ENCODE results near the gene PRKCA.
"Not testable (repeated sequence)": the region's sequence is repeated elsewhere in the genome, so short reads cannot be mapped to it uniquely, and the experiment has no call there.

PRKCA gene

DNA sequence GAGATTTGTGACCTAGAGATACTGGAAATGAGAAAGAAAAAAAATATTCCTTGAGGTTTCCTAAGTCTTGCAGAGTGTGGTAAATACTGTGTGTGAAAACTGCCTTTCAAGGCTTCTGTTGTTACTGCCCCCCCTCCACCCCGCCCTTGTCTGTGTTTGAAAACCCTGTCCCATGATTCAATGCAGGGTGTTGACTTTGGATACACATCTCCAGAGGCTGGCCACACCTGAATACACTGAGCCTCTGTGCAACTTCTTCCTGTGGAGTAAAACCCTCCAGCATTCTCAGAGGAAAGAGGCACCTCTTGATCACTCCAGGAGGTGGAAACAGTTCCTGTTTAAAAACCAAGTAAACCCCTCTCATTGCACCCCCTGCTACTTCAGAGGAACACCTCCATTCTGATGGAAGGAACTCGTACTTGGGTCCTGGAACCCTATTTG, 409.5 kb downstream of the PRKCA start:
- no peaks in the 10 kb centered on the region for H3K27me3 Mint-ChIP-seq
- H3K4me1 Mint-ChIP-seq (ENCODE audit: low read depth): peaks cover 67% of the 10 kb centered on the region
- no peak overlapping the region for H3K4me3 Mint-ChIP-seq
- no peaks in the 10 kb centered on the region for H3K9me3 Mint-ChIP-seq
- H3K27ac Mint-ChIP-seq: peak overlapping the region; percentile 69
- DNase-seq: no peak
- peaks cover 65% of the 10 kb centered on the region for H3K36me3 Mint-ChIP-seq (ENCODE audit: low read depth)

DNA sequence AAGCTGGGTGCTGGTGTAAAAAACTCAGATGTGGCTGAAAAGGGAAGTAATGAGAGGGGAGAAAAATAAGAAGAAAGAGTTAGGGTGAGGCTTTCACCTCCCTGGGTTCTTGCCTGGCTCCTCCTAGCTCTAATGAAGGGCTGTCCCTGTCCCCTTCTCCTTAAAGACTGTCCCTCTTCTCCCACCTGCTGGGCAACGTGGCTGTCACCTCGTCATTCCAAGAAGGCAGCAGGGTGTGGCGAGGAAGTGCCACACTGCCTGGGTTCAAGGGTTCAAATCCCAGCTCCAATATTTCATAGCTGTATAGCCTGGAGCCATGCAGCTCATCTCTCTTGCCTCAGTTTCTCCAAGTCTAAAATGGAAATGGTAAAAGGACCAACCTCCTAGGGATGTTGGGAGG, 410.0 kb downstream of the PRKCA start:
- Mint-ChIP-seq H3K36me3 (ENCODE audit: low read depth) (peaks cover 67% of the 10 kb centered on the region), H3K4me1 (ENCODE audit: low read depth) (peaks cover 65% of the 10 kb centered on the region), H3K4me3 (no peak overlapping the region), H3K9me3 (no peaks in the 10 kb centered on the region), H3K27me3 (no peaks in the 10 kb centered on the region), H3K27ac (no peak overlapping the region)
- no peak for DNase-seq

DNA sequence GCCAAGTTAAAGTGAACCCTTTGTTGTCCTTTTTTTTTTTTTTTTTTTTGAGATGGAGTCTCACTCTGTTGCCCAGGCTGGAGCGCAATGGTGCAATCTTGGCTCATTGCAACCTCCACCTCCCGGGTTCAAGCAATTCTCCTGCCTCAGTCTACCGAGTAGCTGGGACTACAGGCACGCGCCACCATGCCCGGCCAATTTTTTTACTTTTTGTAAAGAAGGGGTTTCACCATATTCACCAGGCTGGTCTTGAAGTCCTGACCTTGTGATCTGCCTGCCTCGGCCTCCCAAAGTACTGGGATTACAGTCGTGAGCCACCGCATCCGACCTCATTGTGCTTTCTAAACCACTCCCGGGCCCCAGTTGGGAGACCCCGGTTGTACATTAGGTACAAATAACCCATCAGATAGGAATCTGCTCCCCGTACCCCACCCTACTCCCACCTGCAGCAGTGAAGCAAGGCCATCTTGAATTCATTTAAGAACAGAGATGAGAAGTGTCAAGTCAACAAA, 410.7 kb downstream of the PRKCA start:
- not testable (repeated sequence) for H3K4me3 Mint-ChIP-seq, DNase-seq, H3K9me3 Mint-ChIP-seq, H3K27me3 Mint-ChIP-seq
- peak overlapping the region; percentile 79 for H3K27ac Mint-ChIP-seq
- peaks cover 71% of the 10 kb centered on the region for H3K36me3 Mint-ChIP-seq (ENCODE audit: low read depth)
- peaks cover 65% of the 10 kb centered on the region for H3K4me1 Mint-ChIP-seq (ENCODE audit: low read depth)

DNA sequence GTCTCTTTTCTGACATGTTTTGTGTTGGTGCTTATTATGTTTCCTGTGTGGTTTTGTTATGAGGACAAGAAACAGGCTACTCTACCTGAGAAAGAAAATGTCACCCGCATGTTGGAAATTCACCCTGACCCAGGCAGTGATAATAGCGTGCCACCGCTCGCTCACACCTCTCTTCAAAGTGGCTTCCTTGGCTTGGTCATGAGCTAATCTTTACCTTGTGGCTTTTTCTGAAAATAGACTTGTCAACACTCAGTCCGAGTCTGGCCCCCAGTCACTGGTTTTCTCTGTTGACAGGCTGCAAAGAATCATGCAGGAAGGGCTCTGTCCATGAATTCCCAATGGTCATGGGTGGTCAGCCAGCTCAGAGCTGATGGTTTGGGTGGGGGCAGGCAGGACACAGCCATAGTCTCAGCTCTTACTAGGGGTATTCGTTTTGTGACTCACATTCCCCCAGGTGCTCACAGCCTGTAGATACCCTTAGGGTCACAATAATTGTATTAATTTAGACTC, 411.2 kb downstream of the PRKCA start:
- Mint-ChIP-seq H3K36me3 (ENCODE audit: low read depth) (peaks cover 74% of the 10 kb centered on the region), H3K4me1 (ENCODE audit: low read depth) (peaks cover 63% of the 10 kb centered on the region), H3K4me3 (no peak overlapping the region), H3K9me3 (no peaks in the 10 kb centered on the region), H3K27me3 (no peaks in the 10 kb centered on the region), H3K27ac (peak overlapping the region; percentile 79)
- DNase-seq: peak; percentile 50

DNA sequence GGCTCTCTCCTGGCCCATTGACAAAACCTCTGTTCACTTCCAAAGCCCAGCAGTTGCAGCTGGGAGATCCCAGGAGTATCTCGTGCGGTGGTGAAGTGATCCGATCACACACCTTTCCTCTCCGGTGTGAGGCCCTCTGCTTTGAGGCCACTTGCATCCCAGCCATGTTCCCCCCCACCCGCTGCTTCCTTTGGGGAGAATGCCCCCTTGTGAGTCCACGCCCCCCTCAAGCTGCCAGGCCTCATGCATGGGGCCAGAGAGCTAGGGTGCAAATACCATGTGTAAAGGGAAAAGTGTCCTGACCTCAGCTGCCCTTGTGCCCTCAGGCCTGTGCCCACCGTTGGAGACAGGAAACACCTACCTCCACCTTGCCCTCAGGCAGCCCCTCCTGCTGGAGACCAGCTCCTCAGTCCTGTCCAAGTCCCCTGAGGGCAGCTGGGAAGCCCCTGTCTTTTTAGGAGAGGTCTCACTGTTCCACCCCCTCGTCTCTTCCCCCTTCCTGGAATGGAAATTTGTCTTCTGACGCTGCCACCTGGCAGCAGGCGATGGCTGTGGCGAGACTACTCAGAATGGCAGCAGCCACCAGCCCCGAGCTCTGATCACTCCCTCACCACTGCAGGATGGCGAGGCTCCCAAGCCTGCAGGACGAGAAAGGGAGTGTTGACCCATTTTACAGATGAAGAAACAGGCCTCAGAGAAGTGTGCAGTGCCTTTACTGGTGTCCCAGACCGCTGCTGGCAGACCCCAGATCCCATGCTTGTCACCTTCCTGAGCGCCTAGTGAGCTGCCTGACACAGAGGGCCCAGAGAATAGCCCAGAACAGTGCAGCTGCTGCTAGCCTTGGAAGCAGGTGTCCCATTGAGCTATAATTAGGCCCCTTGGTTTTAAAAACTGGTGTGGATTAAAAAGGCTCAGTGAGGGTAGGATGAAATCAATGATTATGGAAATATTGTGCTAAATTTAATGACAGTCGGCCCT, 411.9 kb downstream of the PRKCA start:
- peaks cover 79% of the 10 kb centered on the region for H3K36me3 Mint-ChIP-seq (ENCODE audit: low read depth)
- H3K9me3 Mint-ChIP-seq: no peaks in the 10 kb centered on the region
- H3K4me1 Mint-ChIP-seq (ENCODE audit: low read depth): peaks cover 59% of the 10 kb centered on the region
- peak overlapping the region; percentile 79 for H3K27ac Mint-ChIP-seq
- no peak overlapping the region for H3K4me3 Mint-ChIP-seq
- H3K27me3 Mint-ChIP-seq: no peaks in the 10 kb centered on the region
- DNase-seq: no peak

DNA sequence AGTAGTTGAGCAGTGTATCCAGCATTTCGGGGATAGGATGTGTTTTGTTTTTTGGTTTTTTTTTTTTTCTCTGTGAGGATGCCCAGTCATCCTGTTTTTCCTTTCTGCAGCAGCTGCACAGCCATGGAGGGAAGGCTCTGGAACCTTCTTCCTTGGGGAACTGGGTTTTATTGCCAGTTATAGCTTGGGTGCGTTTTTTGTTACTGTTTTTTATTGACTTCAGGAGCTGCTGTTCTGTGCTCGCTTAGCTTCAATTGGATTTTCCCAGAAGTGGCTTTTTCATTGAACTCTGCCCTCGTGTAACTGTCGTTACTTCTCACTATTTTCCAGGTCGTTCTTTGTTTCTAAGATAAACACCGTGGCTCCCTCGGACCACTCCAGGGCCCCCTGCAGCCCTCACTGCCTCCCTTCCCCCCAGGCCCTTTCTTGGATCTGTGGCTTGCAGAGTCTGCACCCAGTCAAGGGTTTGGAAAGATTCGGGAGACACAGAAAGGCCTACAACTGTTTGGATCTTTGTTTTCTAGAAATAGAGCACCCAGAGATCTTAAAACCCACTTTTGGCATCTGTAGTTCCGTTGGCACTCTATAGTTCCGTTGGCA, 412.8 kb downstream of the PRKCA start:
- peak overlapping the region; percentile 79 for H3K27ac Mint-ChIP-seq
- no peaks in the 10 kb centered on the region for H3K9me3 Mint-ChIP-seq
- no peak overlapping the region for H3K4me3 Mint-ChIP-seq
- no peak for DNase-seq
- H3K36me3 Mint-ChIP-seq (ENCODE audit: low read depth): peaks cover 76% of the 10 kb centered on the region
- H3K4me1 Mint-ChIP-seq (ENCODE audit: low read depth): peaks cover 51% of the 10 kb centered on the region
- no peaks in the 10 kb centered on the region for H3K27me3 Mint-ChIP-seq

DNA sequence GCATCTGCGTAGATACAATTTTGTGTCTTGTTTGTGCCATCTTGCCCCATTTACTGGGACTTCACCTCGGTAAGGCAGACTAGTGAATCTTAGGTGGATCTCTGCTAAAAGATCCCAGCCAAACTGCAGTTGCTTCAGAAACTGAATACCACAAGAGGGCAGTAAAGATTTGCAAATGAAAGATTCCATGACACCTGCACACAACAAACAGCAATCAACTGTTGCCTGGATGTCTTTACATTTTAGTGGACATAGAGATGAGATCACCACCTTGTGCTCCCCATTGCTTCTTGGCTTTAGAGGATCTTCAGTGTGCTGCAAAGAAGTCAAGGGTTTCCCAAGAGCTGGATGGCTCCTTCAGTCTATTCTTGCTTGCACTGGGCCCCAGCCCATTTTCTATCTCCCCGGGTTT, 413.3 kb downstream of the PRKCA start:
- H3K36me3 Mint-ChIP-seq (ENCODE audit: low read depth): peaks cover 75% of the 10 kb centered on the region
- H3K27me3 Mint-ChIP-seq: no peaks in the 10 kb centered on the region
- peak overlapping the region; percentile 26 for H3K27ac Mint-ChIP-seq
- no peak overlapping the region for H3K4me3 Mint-ChIP-seq
- no peaks in the 10 kb centered on the region for H3K9me3 Mint-ChIP-seq
- H3K4me1 Mint-ChIP-seq (ENCODE audit: low read depth): peaks cover 48% of the 10 kb centered on the region
- no peak for DNase-seq

DNA sequence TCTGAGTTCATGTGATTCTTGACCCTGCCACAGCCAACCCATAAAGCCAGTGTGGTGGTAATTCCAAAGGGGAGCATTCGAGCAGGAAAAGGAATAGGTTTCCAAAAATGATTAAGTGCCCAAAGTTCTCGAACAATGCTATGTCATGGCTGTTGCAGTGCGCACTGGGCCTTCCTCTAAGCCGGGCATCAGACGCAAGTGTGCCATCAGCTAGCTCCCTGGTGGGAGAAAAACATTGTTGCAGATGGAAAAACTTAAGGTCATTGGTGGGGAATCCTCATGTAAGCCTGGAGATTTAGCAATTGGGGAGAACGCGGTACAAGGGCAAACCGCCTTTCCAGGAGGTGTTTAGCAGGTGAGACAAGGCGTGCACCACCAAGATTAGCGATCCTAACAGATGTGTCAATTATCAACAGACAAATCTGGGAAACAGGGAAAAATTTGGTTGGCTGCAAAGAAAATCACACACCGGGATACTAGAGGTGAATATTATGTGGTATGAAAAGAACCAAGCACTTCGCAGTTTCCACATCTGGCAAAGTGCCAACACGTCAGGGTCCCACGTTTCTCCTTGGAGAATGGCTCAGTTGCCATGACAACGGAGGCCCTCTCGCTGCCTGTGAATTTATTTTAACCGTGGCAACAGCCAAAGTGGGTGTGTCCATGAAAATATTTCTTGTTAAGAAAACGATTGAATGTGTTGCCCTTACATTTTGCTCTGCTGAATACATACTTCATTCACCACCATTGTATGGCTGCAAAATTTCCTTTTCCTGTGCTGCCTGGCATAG, 414.0 kb downstream of the PRKCA start:
- no peak overlapping the region for H3K4me3 Mint-ChIP-seq
- H3K27ac Mint-ChIP-seq: no peak overlapping the region
- no peaks in the 10 kb centered on the region for H3K9me3 Mint-ChIP-seq
- H3K4me1 Mint-ChIP-seq (ENCODE audit: low read depth): peaks cover 42% of the 10 kb centered on the region
- peaks cover 72% of the 10 kb centered on the region for H3K36me3 Mint-ChIP-seq (ENCODE audit: low read depth)
- no peaks in the 10 kb centered on the region for H3K27me3 Mint-ChIP-seq
- no peak for DNase-seq

DNA sequence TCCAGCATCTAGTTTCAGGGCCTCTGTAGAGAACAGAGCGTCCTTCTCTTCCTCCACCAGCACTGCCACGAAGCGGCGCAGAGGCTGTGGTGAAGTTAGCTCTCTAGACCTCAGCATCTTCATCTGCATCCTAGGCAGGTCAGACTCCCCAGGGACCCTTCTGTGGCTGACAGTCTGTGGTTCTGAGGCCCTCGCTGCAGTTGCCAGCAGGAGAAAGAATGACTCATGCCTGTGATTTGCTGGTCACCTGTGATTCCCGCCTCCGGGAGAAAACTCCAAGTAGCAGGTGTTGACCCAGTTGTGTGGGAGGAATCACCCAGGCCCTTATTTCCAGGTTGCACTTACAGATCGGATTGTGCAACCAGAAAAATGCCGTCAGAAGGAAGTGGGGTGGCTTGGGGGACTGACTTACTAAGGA, 415.2 kb downstream of the PRKCA start:
- no peaks in the 10 kb centered on the region for H3K9me3 Mint-ChIP-seq
- H3K27ac Mint-ChIP-seq: no peak overlapping the region
- no peak overlapping the region for H3K4me3 Mint-ChIP-seq
- no peak for DNase-seq
- H3K27me3 Mint-ChIP-seq: no peaks in the 10 kb centered on the region
- H3K4me1 Mint-ChIP-seq (ENCODE audit: low read depth): peaks cover 31% of the 10 kb centered on the region
- H3K36me3 Mint-ChIP-seq (ENCODE audit: low read depth): peaks cover 62% of the 10 kb centered on the region

DNA sequence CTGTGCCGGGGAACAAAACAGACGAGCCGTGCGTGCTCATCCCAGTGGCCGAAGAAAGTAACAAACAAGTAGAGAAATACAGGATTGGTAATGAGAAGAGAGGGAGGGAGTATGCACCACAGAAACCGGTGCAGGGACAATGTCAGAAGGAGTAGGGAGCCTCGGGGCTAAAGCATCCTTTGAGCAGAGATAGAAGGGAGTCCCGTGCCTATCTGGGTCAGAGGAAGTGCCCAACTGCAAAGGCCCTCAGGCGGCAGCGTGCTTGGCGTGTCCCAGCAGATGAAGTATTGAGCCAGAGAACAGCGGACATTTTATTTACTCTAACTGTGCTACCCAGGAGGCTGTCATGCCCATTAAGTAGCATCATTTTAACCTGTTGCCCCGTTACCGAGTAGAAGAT, 417.6 kb downstream of the PRKCA start:
- no peak overlapping the region for H3K27ac Mint-ChIP-seq
- no peaks in the 10 kb centered on the region for H3K27me3 Mint-ChIP-seq
- no peak overlapping the region for H3K4me3 Mint-ChIP-seq
- DNase-seq: no peak
- H3K4me1 Mint-ChIP-seq (ENCODE audit: low read depth): peaks cover 9% of the 10 kb centered on the region
- no peaks in the 10 kb centered on the region for H3K9me3 Mint-ChIP-seq
- peaks cover 53% of the 10 kb centered on the region for H3K36me3 Mint-ChIP-seq (ENCODE audit: low read depth)

DNA sequence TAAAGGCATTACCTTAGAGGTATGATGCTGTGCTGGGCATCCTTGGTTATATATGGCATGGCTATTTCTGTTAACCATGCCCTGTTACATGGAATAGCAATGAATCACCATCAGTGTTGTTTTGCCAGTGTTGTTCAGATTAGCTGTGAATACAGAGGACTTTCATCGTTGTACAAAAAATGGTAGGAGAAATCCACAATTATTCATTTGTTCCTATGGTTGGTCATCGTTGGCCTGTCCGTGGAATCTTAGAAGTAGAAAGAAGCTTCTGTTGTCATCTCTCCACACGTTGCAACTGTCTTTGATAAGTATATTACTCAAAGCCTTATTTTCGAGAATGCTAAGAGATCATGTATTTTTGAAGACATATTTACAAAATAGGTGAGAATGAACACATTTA, 418.2 kb downstream of the PRKCA start:
- peaks cover 51% of the 10 kb centered on the region for H3K36me3 Mint-ChIP-seq (ENCODE audit: low read depth)
- H3K27me3 Mint-ChIP-seq: no peaks in the 10 kb centered on the region
- no peak overlapping the region for H3K27ac Mint-ChIP-seq
- no peak overlapping the region for H3K4me3 Mint-ChIP-seq
- no peaks in the 10 kb centered on the region for H3K9me3 Mint-ChIP-seq
- H3K4me1 Mint-ChIP-seq (ENCODE audit: low read depth): peaks cover 4% of the 10 kb centered on the region
- DNase-seq: no peak

DNA sequence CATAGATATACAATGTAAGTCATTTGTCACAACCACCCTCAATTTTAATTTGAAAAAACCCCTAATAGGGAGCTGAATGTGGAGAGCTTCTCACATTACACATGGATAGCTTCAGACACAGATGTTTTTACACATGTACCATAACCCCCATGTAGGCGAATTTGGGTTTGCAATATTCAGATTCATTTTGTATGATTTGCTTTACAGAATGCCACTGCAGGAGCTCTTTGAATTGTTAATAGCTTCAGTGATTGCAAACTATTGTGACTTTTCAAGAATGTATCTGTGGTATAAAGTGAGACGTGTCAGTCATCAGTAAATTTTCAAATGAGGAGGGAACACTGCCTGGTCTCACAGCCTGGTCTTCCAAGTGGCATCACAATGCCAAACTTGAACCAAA, 419.9 kb downstream of the PRKCA start:
- Mint-ChIP-seq H3K36me3 (ENCODE audit: low read depth) (peaks cover 38% of the 10 kb centered on the region), H3K27ac (no peak overlapping the region), H3K4me1 (ENCODE audit: low read depth) (peaks cover 2% of the 10 kb centered on the region), H3K27me3 (no peaks in the 10 kb centered on the region), H3K9me3 (no peaks in the 10 kb centered on the region), H3K4me3 (no peak overlapping the region)
- no peak for DNase-seq

DNA sequence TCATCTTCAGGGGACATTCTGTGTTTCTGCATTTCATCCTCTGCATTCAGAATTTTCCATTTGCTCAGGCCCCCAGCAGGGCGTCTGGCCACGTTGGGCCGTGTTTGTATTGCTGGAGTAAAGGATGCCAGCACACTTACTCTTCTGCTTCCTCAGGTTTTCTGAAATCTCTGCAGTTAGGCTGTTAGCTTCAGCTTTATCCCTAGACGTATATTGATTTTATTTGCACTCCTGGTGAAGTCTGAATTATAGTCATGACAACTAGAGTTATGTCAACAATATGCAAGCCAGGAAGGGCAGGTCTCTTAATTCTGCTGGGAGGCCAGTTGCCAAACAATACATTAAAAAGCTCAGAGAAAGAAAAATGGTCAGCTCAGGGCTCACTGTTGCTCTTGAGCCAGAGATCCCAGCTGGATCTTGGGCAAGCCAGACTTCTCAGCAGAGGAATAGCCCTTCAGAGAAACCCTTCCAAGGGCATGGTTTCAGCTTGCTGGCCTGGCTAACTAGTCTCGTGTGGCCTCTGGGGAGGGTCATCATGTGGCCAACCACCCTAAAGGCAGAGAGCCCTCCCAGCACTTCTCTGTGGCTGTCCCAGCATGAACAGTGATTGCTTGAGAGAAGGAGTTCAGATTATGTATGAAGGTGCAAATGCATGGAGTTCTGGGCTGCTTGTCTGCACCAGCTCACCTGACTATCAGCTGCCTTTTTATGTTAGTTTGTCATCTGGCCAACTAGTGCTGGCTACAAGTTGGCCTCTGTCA, 422.3 kb downstream of the PRKCA start:
- H3K4me1 Mint-ChIP-seq (ENCODE audit: low read depth): peaks cover 2% of the 10 kb centered on the region
- H3K9me3 Mint-ChIP-seq: no peaks in the 10 kb centered on the region
- H3K4me3 Mint-ChIP-seq: no peak overlapping the region
- DNase-seq: no peak
- H3K27ac Mint-ChIP-seq: peak overlapping the region; percentile 5
- no peaks in the 10 kb centered on the region for H3K27me3 Mint-ChIP-seq
- peaks cover 37% of the 10 kb centered on the region for H3K36me3 Mint-ChIP-seq (ENCODE audit: low read depth)

DNA sequence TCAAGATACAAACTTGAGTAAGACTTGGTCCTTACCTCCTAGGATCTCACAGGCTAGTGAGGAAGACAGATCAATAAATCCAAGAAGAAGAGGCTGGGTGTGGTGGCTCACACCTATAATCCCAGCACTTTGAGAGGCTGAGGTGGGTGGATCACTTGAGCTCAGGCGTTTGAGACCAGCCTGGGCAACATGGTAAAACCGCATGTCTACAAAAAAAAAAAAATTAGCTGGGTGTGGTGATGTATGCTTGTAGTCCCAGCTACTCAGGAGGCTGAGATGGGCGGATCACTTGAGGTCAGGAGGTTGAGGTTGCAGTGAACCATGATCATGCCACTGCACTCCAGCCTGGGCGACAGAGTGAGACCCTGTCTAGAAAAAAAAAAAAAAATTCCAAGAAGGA, 423.0 kb downstream of the PRKCA start:
- H3K27me3 Mint-ChIP-seq; H3K4me1 Mint-ChIP-seq (ENCODE audit: low read depth); DNase-seq; H3K9me3 Mint-ChIP-seq; H3K4me3 Mint-ChIP-seq: not testable (repeated sequence)
- peak overlapping the region; percentile 5 for H3K27ac Mint-ChIP-seq
- H3K36me3 Mint-ChIP-seq (ENCODE audit: low read depth): peaks cover 39% of the 10 kb centered on the region

Data from activated T-cell treated with anti-CD3 and anti-CD28 coated beads, Interleukin-2, amount 50 U/mL, for 24 hours (primary cell).